Measurements from ENCODE around the gene NTN1. TPM values are rescaled to one million over a fixed set of nuclear protein-coding genes. Genes with fewer than 3 reads are reported as not detected.

The NTN1 gene
- total and polyA plus RNA-seq, 7 donors: 0.38 to 2.1 (median 0.85) TPM

DNA sequence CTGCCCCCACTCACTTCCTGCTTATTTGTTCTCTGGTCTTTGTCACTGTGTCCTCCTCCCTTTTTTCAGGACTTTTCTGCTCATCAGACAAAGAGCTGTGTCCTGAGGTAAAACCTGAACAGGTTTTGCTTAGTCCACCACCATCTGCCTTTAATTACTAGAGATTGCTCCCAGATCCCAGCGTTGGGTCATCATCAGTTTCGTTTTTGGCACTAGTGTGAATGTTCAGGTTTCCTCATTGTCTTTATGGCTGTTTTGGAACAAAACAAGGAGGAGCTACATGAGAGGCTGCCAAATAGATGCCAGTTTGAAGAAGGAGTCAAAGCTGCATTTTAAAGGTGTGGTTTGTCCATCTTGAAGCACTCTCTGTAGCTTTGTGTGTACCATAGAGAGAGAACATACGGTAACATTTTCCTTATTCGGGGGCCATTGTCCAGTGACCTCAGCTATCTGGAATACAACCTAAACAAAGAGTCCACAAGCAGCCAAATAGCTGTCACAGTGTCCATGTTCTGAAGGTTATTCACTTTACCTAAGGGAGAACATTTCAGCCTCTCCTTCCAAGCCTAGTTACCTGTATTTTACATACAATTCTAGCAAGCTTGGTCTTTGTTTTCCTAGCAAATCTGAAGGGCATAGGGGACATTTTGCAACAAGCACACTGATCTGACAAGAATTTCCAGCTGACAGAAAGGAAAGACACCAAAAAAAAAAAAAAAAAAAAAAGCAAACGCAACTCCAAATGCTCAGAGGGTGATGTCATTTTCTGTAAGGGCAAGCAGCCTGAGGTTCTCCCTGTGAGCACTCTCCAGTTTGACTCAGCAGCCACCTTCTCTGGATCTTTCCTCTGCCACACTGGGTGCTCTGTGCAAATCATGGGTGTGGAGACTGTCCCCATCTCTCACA, 196.1 kb downstream of the NTN1 start:
- H3K36me3 ChIP-seq (ENCODE audit: insufficient read depth in 1 of 2, low read depth in 1 of 2): no peaks in the 10 kb centered on the region
- H3K4me3 ChIP-seq: no peak overlapping the region
- DNase-seq (no peak), ATAC-seq (peak; percentile 35 to 71 (median 56))
- H3K27ac ChIP-seq: no peak overlapping the region
- intact Hi-C loops (cut with DNase I): no loop called here
- WGBS, 3 donors: 19 to 24% (median 24%) methylated on average over 5 of the region's 5 CpGs
- H3K4me1 ChIP-seq: no peaks in the 10 kb centered on the region
- peaks cover 4% of the 10 kb centered on the region for H3K9me3 ChIP-seq
- H3K27me3 ChIP-seq (ENCODE audit: insufficient read depth in 3 of 3, low read length in 2 of 3): peaks cover 0 to 5% (median 4%) of the 10 kb centered on the region in 3 donors
- TF ChIP-seq, protein P1, sequence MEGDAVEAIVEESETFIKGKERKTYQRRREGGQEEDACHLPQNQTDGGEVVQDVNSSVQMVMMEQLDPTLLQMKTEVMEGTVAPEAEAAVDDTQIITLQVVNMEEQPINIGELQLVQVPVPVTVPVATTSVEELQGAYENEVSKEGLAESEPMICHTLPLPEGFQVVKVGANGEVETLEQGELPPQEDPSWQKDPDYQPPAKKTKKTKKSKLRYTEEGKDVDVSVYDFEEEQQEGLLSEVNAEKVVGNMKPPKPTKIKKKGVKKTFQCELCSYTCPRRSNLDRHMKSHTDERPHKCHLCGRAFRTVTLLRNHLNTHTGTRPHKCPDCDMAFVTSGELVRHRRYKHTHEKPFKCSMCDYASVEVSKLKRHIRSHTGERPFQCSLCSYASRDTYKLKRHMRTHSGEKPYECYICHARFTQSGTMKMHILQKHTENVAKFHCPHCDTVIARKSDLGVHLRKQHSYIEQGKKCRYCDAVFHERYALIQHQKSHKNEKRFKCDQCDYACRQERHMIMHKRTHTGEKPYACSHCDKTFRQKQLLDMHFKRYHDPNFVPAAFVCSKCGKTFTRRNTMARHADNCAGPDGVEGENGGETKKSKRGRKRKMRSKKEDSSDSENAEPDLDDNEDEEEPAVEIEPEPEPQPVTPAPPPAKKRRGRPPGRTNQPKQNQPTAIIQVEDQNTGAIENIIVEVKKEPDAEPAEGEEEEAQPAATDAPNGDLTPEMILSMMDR (IDR thresholded peaks at IDR 0.05): no peak

DNA sequence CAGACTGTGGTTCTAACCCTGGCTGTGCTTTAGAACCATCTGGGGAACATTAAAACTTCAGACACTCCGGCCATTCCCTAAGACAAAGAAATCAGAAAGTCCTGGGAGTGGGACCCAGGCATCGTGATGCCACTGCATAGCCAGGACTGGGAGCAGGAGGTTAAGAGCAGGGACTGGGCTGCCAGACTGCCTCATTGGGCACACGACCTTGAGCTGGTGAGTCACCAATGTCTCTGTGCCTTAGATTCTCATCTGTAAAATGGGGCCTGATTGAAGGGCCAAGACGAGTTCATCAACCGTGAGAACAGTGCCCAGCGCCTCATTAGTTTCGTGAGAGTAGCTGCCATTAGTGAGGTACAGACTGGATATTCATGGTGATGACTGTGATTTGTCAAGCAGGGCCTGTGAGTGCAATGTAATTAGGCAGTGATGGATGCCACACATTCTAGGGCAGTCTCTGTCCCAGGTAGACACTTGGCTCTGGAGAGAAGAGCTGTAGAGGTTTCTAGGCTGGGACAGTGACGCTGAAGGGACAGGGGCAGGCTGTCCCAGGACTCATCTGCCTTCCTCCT, 196.8 kb downstream of the NTN1 start:
- no peak overlapping the region for H3K4me3 ChIP-seq
- ATAC-seq: no peak
- intact Hi-C loops (cut with DNase I): no loop called here
- DNase-seq: no peak
- TF ChIP-seq, protein P1 (IDR thresholded peaks at IDR 0.05): no peak
- peaks cover 0 to 4% (median 2%) of the 10 kb centered on the region in 3 donors for H3K27me3 ChIP-seq (ENCODE audit: insufficient read depth in 3 of 3, low read length in 2 of 3)
- no peak overlapping the region for H3K27ac ChIP-seq
- no peaks in the 10 kb centered on the region for H3K36me3 ChIP-seq (ENCODE audit: insufficient read depth in 1 of 2, low read depth in 1 of 2)
- 65 to 82% (median 74%) methylated on average over 8 of the region's 8 CpGs for WGBS, 3 donors
- peaks cover 4% of the 10 kb centered on the region for H3K9me3 ChIP-seq
- no peaks in the 10 kb centered on the region for H3K4me1 ChIP-seq

DNA sequence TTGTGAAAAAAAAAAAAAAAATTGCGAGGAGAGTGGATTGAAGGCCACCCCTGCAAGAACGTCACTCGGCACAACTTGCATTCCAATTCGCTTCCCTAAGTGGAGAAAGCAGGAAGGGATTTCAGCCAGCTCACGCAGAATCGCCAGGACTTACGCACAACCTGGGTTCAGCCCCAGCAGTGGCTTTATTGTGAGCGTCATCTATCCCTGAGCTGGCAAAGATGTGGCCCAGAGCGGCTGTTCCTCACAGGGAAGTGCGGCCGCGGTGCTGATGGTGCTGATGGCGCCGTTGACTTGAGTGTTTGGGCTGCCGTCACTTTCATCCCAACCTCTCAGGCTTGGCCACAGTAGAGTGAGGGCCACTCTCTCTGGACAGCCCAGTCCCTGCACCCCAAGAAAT, 197.6 kb downstream of the NTN1 start:
- ATAC-seq (no peak), DNase-seq (peak in 1 of 2 donors; percentile 34)
- Histone ChIP-seq H3K36me3 (ENCODE audit: insufficient read depth in 1 of 2, low read depth in 1 of 2) (no peaks in the 10 kb centered on the region), H3K27me3 (ENCODE audit: insufficient read depth in 3 of 3, low read length in 2 of 3) (peaks cover 0 to 4% (median 2%) of the 10 kb centered on the region in 3 donors), H3K4me3 (no peak overlapping the region), H3K9me3 (peaks cover 4% of the 10 kb centered on the region), H3K27ac (no peak overlapping the region), H3K4me1 (no peaks in the 10 kb centered on the region)
- TF ChIP-seq, protein P1 (IDR thresholded peaks at IDR 0.05): no peak
- intact Hi-C loops (cut with DNase I): no loop called here
- WGBS, 3 donors: 67 to 90% (median 75%) methylated on average over 15 of the region's 15 CpGs

DNA sequence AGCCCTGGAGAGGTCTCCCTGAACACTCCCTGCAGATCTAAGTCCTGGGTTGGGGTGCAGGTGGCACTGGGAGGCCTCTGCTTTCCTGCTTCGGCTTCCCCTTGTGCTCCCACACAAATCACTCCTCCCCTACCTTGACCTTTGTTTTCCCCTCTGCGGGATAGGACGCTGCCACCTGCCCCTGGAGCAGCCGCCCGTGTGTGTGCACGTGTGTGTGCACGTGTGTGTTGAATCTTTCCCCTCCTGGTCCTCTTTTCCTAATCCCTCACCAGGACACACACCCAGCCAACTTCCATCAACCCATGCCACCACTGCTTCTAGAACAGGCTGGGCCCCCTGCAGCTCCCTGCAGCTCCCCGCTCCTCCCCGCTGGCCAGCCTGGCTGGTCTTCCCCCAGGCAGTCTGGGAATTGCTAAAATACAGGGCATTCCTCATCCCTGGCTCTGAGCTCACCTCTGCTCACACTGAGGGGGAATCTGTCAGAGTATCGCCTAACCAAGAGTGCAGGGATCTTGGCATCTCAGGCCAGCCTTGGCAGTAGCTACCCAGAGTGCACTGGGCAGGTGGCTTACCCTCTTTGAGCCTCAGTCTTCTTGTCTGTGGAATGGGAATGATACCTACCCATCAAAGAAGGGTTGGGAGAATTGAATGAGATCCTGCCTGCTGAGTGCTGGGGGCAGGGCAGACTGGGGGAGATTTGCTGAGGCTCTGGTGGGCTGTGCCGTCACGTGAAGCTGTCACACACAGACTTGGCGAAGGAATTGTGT, 198.5 kb downstream of the NTN1 start:
- intact Hi-C loops (cut with DNase I): no loop called here
- no peaks in the 10 kb centered on the region for H3K4me1 ChIP-seq
- WGBS, 3 donors: 82 to 94% (median 93%) methylated on average over 13 of the region's 13 CpGs
- no peak overlapping the region for H3K4me3 ChIP-seq
- peak in 1 of 2 donors; percentile 28 for DNase-seq
- H3K27me3 ChIP-seq (ENCODE audit: insufficient read depth in 3 of 3, low read length in 2 of 3): peaks cover 0 to 4% (median 2%) of the 10 kb centered on the region in 3 donors
- no peak for ATAC-seq
- TF ChIP-seq, protein P1 (IDR thresholded peaks at IDR 0.05): no peak
- H3K9me3 ChIP-seq: peaks cover 4% of the 10 kb centered on the region
- no peak overlapping the region for H3K27ac ChIP-seq
- H3K36me3 ChIP-seq (ENCODE audit: insufficient read depth in 1 of 2, low read depth in 1 of 2): no peaks in the 10 kb centered on the region
